ENCODE measurements around the gene CCDC78.
A peak's percentile ranks its signal among the peaks of the same experiment; 100 is the strongest.

CCDC78 gene

DNA sequence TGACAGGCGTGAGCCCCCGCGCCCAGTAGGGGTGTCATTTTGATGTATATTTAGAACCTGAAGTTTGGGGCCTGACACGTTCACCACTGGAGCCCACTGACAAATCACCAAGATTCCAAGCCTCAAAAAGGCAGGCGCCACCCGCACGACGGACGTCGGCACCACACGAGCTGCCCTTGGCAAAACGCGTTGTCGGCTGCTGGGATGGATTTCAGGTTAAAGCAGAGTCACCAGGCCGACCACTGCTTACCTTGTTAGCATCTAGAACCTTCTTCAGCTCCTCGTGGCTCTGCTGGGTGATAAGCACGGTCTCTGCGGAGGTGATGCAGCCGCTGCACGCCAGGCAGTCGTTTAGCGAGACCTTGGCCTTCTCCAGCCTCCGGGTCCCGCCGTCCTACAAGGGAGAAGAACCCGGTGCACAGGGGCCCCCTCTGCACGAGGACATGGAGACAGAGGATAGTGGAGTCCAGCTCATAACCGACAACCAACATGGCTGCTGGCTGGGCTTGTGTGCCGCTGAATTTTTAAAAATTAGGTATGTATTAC lies 10.8 kb upstream of the CCDC78 start:
- DNase-seq (ENCODE audit: low spot score), result no peak

DNA sequence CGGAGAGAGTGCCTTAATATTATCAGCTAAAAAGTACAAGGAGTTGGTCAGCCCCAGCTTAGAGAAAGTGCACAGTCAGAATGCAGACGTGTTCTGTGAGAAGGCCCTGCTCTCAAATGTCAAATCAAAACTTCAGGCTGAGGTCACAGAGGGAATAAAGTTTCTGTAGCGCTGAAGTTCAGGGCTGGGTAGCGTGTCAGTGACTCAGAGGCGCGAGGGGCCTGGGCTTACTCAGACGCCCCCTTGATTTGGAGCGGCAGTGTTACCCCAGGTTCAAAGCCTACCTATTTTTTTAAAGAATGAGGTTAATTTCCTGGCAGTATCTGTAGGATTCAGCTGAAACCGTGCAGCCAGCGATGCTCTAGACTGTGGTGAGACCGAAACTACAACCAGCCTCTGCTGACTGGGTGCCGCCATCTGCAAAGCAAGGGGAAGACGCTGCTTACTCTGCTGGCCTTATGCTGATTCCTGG lies 9.8 kb upstream of the CCDC78 start:
- no peak for DNase-seq (ENCODE audit: low spot score)

DNA sequence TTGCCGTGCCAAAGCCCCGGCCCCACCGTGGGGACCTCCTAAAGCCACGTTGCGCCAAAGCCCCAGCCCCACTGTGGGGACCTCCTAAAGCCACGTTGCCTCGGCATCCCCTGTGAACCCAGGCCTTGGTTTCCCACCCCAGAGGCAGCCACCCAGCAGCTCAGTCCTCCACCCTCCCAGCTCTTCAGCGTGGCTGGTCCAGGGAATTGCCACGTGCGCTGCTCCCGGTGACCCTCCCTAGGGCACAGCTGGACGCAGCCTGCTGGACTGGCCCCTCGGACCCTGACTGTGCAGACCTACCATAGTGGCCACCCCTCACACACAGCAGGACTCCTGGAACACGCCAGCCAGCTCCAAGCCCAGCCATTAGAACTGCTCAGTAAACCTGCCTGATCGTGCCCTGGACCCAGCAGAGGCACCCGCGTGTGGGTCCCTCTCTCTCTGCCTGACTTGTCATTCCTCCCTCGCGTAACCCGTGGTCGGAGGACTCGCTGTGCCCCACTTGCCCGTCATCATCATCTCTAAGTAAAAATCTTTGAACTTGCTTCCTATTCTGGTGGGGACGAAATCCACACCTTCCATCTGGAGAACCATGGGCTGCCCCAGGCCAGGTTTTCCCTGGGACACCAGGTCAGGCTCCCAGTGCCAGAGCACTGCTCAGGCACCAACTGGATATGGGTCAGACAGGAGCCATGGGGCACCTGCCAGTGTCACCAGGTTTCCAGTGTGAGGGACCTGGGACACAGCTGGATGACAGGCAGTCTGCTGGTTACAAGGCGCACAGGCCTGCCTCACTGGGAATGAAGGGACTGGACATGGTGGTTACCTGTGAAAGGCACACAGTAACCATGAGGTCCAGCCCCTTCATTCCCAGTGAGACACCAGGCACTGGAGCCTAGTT lies 9.0 kb upstream of the CCDC78 start:
- no peak for DNase-seq (ENCODE audit: low spot score)

DNA sequence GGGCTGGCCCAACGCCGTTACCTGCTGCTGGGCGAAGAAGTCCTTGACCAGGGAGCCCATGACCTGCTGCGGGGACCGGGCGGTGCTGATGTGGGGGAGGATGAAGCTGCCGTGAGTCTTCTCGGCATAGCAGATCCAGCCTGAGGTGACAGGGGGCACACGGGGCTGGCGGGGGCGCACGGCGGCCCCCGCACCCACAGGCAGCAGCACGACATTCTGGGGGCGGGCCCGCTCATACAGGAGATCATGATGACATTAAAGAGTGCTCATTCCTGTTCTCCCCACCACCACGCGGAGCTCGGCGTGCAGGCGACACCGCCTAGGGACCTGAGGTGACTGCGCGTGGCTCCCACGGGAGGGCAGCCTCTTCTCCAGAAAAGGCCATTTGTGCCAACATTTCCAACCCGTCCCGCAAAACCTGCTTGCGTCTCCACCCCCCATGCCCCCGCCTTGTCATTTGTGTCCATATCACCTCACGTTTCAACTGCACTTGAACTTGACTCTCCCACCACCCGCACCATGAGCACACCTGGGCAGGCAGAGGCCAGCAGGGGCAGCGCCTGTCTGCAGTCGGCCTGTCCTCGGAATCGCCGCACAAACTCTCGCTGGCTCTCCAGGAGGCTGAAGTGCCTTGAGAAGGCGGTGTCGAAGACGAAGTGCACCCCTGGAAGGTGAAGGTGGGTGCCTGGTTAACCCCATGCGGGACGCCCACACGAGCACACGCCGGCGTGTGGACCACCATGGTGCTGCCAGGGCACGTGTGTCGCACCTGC lies 8.2 kb upstream of the CCDC78 start:
- DNase-seq (ENCODE audit: low spot score), result no peak

DNA sequence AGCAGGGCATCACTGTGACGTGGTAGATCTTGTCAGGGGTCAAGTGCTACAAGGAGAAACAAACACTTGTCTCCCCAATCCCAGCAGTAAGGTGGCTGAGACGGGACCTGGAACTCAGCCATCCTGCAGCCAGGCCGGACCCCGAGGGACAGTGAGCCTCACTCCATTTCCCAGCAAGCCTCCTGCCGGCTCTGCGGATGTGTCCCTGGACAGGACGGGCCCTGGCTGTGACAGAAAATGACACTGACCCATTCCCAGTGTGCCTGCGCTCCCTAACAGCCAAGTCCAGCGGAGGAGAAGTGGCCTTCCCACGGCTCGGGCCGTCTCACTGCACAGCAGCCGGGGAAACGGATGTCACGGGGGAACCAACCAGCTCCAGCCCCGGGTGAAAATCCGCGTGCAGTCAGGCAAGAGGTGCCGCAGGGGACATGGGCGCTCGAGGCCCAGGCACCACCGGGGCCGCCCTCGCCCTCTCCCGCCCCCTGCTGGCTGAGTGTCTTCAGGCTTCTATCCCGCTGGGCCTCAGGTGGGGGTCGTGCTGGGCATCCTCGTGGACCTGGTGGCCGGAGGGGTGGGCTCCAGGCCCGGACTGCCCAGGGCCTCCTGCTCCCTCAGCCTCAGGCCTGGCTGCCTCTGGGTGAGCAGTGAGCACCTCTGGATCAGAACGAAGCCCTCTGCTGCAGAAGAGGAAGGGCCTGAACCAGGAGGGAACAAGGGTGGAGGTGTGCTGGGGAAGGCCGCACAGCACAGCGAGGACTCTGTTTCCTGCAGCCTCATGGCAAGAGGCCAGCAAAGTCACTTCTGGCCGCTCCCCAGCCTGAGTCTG lies 7.4 kb upstream of the CCDC78 start:
- DNase-seq (ENCODE audit: low spot score), result no peak

DNA sequence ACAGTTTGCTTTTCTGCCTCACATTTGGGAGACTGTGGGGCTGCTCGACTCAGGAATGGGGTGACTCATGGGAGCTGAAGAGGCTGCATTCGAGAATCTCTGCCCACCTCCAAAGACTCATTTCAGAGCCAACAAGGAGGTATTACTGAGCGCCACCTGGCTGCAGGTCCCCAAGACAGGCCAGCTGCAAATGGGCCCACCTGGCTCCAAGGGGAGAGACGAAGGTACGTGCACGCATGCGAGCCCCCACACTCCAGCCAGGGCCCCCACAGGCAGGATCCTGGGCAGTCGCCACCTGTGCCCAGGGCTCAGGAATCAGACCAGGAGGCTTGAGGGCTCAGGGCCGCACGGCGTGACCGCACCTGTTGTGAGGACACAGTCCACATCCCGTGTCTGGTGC lies 6.7 kb upstream of the CCDC78 start:
- DNase-seq (ENCODE audit: low spot score), result no peak

DNA sequence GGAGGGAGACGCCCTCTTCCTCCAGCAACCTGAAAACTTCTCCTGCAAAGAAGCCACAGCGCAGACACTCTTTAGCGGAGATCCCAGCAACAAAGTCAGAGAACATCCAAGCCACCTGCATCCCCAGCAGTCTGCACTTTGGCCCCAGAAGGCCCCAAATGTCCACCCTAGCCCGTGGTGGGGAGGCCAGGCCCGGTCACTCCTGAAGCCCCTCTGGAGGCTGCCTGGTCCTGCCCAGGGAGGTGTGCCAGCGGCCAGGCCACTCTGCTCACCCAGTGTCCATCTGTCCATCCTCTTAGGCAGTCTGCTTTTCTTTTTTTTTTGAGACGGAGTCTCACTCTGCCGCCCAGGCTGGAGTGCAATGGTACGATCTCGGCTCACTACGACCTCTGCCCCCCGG lies 6.1 kb upstream of the CCDC78 start:
- DNase-seq (ENCODE audit: low spot score), result no peak

DNA sequence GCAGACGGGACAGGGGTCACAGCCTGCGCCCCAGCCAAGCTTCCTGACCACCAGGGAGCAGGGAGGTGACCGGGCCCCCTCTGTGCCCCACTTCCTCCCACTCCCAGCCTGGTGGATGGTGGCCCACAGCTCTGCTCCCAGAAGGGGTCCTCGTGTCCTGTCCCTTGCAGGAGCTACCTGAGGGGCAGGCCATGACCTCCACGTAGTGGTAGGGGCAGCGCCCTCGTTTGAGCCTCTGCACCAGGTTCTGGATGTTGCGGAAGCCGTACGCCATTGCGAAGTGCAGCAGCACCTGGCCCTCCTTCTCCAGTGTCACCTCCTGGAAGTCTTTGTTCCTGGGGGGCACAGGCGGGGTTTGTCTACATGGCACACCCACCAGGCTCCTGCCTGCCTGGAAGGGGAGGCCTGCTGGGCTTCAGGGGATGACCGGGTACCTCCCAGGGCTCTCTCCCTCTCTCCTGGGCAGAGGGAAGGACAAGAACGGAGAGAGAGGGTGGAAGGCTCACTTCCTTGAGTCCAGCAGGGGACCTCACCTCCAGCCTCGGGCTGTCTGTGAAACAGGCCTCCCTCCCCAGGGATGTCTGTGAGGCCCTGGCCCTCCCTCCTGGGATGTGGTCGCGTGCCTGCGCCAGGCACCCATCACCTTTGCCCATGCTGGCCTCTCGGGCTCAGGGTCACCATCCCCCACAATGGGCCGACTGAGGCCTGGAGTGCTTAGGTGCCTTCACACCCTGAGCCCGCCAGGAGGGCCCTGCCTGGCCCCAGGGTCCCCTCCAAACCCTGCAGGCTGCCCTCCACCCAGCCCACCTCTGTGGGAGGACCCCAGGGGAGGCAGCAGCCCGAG lies 4.6 kb upstream of the CCDC78 start:
- DNase-seq (ENCODE audit: low spot score), result no peak

DNA sequence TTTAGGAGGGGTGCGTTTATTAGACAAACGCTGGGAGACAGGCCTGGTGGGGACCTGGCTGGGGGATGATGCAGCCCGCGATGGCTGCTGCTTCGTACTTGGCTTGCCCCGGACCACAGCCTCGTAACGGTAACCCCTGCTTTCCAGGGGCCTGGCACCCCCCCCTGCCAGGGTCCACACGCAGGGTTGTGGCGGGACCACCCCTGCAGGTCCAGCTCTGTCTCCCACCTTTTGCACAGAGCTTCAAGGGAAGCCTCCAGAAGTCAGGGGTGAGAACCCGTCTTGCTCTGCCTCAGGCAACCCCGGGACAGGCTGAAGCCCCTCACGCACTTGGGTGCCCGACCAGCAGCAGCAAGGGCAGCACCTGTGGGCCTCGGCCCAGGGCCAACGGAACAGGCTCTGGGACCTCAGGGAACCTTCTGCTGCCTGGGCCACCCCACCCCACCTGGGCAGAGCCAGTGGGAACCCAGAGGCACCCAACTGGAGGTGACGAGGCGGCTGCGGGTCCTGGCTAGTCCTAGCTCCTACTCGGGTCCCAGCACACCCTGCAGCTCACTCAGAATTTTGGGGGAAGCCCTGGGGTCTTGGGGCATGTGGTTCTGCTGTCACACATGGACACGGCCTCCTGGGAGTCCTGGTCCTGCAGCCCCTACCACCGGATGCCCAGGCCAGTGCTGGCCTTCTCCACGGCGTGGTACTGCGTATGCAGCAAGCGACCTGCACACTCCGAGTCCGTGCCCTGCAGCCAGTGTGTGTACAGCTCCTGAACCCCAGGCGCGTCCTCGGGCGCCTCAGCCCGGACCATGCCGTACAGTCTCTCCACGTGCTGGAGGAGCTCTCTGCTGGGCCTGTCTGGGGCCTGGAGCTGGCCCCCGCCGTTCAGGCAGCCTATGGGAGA lies 3.8 kb upstream of the CCDC78 start:
- no peak for DNase-seq (ENCODE audit: low spot score)

DNA sequence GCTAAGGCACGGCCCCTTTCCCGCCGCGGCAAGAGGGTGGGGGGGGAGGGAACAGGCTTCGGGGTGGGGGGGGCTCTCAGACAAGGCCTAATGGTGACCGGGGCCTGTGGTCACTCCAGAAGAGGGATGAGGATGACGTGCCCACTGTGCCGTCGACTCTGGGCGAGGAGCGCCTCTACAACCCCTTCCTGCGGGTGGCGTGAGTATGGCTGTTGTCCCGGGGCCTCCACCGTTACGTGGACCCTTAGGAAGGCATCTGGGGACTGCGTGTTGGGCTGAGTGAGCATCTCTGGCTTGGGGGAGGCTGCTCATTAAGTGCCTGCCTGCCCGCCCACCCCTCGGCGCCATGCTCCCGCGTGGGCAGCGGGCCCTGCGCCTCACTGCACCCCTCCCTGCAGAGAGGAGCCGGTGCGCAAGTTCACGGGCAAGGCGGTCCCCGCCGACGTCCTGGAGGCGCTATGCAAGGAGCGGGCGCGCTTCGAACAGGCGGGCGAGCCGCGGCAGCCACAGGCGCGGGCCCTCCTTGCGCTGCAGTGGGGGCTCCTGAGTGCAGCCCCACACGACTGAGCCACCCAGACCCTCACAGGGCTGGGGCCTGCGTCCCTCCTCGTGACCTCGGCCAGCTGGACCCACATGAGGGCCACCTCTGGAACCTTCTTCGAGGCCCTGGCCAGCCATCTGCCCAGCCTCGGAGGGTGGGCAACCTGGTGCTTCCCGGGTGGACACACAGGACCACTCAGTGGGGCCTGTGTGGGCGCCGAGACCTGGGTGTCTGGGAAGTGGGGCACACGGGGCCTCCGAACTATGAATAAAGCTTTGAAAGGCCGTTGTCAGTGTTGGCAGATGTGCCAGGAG lies 2.9 kb upstream of the CCDC78 start:
- DNase-seq (ENCODE audit: low spot score), result no peak

DNA sequence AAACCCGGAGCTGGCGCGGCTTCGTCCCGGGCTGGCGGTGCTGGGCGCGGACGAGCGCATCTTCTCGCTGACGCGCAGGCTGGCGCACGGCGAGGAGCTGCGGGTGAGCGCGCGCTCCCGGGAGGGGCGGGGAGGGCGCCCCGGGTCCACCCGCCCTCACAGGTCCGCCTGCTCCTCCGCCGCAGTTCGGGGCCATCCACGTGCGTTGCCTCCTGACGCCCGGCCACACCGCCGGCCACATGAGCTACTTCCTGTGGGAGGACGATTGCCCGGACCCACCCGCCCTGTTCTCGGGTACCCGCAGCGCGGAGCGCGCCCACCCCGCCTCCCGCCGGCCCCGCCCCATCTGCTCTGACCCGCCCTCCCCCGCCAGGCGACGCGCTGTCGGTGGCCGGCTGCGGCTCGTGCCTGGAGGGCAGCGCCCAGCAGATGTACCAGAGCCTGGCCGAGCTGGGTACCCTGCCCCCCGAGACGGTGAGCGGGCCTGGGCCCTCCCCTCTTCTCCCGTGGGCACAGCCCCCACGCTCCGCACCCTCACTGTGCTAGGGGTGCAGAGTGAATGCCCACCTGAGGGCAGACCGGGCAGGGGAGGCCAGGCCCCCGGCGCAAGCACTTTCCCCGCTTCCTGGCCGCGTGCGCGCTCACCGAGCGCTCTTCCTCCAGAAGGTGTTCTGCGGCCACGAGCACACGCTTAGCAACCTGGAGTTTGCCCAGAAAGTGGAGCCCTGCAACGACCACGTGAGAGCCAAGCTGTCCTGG lies 2.1 kb upstream of the CCDC78 start:
- peak; percentile 78 for DNase-seq (ENCODE audit: low spot score)

DNA sequence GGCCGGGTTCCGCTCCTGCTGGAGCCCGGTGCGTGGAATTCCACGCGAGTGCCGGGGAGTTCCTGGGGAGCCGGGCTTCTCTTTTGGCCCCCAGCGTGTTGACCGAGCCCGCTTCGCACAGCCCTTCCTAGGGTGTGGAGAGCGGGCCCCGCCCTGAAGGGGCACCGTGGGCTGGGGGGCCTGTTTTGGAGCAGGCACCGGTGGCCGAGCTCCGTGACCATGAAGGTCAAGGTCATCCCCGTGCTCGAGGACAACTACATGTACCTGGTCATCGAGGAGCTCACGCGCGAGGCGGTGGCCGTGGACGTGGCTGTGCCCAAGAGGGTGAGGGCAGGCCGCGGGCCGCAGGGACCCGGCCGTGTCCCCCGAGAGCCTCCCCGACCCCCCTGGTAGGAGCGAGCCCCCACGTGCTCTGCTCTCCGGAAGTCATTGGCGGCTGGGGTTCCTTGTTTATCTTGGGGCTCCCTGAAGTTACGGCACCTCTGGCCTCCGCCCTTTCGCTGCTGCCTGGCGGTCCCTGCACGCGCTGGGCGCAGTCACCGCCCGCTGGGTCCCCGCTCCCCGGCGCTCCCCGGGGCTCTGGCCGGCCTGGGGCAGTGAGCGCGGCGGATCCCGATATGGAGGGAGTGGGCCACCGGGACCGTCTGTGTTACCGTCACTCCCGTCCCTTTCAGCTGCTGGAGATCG lies 1.2 kb upstream of the CCDC78 start:
- DNase-seq (ENCODE audit: low spot score), result no peak

DNA sequence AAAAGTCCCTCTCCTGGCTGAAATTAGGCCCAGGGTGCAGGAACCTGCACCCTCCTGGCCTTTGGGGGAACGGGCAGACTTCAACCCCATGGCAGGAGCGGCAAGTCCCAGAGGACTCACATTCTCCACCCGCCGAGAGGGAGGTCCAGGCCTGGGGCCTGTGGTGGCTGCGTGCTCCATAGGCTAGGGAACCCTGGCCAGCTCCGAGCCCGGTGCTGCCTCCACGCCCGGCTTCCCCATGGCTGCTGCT lies 130 bp downstream of the CCDC78 start:
- DNase-seq (ENCODE audit: low spot score), result no peak

DNA sequence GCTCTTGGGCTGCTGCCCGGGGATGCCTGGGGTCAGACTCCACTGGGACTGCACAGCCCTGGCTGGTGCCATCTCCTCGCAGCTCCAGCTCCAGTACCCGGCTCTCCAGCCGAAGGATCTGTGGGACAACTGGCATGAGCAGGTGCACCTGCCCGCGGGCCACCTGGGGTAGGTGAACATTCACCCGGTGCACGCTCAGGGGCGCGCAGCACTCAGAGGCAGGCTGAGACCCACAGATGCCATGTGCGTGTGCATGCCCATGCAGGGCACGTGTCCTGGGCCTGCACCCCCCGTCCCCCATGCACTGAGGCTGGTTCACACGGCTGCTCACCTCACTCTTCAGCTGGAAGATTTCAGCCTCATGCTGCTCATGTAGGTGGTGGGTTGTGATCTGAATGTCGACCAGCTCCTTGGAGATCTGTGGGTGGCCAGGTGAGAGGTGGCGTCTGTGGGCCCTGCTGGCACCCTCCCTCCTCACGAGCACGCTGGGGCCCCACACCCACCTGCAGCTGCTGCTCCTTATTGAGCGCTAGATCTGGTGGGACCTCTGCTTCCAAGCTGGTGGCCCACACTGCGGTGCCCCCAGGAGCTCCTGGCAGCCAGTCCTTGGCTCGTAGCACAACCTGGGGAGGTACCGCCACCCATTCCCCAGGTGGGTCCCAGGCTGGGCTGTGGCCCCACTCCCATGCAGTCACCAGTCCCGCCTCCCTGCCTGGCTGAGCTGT lies 618 bp downstream of the CCDC78 start:
- no peak for DNase-seq (ENCODE audit: low spot score)

DNA sequence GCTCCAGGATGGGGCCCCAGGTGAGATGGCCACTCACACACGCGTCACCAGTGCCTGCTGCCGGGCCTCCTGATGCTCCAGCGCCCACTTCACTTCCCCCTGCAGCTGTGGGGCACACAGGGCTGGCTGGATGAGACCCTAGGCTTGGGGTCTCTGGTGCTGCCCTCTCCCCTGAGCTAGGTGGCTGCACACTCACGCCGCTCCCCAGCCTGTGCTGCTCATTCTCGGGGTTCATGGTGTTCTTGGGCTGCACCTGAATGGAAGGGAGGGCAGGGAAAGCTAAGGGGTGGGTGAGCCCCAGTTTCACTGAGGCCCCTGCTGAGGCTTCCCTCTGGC lies 1.2 kb downstream of the CCDC78 start:
- no peak for DNase-seq (ENCODE audit: low spot score)

DNA sequence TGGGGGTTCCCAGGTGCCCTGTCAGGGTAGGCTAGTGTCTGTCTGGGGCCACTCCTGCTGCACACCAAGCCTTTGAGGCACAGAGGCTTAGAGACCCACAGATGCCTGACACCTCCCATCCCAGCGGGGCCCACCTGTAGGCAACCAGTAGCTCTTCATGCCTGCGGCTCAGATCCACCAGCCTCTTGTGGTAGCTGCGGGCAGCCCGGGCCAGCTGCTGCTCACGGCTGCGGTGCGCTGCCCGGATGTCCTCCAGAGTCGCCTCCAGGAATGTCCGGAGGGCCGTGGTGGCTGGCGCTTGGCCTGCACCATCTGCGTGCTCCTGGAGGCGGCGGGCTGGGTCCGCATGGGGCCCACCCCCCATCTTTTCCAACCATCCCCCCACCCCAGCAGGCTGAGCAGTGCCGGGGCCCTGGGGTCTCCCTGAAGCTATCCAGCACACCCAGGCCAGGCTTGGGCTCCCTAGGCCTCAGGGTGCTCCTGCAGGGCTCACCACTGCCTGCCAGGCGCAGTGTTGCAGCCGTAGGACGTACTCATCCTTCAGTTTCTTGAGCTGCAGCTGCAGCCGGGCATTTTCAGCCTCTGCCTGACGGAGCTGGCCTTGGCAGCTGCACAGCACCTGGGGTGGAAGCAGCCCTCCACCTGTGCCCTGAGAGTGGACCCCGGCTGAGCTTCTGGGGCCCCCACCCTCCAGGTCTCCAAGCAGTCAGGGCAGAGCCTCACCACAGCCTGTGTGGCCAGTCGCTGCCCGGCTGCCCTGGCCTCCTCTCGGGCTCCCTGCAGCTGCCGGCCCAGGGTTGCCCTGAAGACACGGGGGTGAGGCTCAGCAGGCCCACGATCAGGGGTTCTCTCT lies 1.8 kb downstream of the CCDC78 start:
- no peak for DNase-seq (ENCODE audit: low spot score)

DNA sequence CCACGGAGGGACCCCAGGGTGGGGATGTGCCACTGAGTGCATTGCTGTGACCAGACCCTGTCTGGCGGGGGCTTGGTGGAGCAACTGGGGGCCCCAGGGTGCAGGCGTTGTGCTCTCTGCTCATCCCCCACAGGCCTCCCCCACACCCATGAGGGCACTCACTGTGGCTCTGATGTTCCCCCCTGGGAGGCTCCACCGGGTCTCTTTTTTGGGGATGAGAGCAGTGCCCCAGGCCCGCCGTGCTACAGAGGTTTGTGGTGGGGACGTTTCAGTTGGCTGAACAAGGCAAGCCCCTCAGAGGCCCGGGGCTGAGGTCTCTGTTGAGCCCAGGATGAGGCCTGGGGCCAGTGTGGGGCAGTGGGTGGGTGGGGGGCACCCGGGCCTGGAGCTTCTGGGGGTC lies 2.5 kb downstream of the CCDC78 start:
- no peak for DNase-seq (ENCODE audit: low spot score)

All from COLO829 (cell line).